NCI-H128 (cell line): ENCODE data around the gene SLC7A6.
"Not testable (repeated sequence)": the region's sequence is repeated elsewhere in the genome, so short reads cannot be mapped to it uniquely, and the experiment has no call there.

ENCODE experiments used
- DNase-seq: peaks from one replicate; lab custom pipeline; 2025; ENCODE audit not compliant: unreplicated experiment; lab: John Stamatoyannopoulos, UW

Gene SLC7A6

GRCh38 chr16:68281368-68282063 is 17.2 kb downstream of the SLC7A6 start:
- DNase-seq, result no peak

DNA sequence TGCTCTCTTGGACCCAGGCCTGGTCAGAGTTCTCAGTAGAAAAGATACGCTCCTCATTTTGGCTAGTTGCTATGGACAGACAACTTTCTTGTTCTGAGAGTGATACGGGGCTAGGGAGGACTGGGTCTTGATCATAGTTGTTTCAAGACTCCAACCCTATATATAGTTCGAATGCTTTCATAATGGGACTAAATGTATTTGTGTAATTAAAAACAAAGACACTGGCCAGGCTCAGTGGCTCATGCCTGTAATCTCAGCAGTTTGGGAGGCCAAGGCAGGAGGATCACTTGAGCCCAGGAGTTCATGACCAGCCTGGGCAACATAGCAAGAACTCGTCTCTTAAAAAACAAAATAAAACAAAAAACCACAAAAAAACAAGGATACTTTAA is 17.7 kb downstream of the SLC7A6 start:
- no peak for DNase-seq

DNA sequence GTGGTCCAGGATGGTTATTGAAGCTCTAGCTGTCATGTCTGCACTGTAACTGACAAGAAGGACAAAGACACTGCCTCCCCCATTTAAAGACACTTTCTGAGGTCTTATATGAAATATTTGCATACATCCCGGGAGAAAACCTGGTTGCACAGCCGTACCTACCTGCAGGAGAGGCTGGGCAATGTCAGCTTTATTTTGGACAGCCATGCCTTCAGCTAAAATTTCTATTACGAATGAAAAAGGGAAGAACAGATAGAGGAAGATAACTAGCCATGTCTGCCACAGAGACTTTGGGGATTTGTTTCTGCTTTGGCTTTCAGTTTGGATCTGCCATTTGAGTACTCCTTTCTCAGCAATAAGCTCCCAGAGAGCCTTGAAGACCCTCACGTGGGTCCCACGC is 19.0 kb downstream of the SLC7A6 start:
- DNase-seq, result no peak

DNA sequence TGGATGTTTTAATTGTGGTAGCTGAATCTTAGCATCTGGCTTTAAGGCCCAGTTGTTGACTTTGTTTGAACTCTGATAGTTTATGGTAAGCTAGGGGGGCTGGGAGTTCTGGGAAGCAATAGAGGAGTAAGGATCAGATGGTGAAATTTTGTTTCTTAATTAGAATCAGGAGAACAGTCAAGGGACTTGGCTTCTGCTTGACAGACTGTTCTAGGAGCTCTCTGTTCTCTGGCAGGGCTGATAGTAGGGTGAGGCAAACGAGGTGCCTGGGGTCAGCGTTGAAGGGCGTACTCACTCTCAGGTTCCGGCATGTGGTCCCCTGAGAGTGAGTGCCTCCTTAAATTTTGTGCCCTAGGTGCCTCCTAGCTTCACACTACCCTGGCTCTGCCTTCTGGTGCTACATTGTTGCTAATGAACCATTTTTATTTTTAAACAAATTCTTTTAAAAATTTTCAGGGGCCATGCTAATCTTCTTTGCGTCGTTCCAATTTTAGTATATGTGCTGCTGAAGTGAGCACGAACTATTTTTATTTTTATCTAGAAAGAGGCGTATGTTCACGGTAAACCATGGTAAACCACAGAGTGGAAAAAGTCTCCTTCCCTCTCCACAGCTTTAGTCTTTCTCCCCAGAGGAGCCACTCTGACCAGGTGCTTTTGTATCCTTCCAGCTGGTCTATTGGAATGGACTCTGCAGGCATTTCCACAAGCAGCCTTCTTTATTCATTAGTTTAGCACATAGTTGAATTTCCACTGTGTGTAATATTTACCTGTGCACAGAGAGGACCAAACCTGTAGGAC is 19.7 kb downstream of the SLC7A6 start:
- no peak for DNase-seq

GRCh38 chr16:68284847-68285246 is 20.5 kb downstream of the SLC7A6 start:
- no peak for DNase-seq

DNA sequence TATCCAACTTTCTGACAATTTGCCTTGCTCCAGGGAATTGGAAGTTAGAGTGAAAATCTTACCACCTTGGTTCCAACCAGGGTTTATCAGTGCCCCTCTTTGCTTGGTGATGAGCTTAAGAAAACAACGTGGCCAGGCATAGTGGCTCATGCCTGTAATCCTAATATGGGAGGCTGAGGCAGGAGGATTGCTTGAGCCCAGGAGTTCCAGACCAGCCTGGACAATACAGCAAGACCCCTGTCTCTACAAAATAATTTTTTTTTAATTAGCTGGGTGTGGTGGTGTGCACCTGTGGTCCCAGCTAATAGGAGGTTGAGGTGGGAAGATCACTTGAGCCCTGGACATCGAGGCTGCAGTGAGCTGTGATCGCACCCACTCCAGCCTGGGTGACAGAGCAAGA is 21.4 kb downstream of the SLC7A6 start:
- DNase-seq, result no peak

- no peak for DNase-seq
Measured at GRCh38 chr16:68286153-68287074, 22.1 kb downstream of the SLC7A6 start.

GRCh38 chr16:68287276-68288251 is 23.2 kb downstream of the SLC7A6 start:
- DNase-seq, result no peak

DNA sequence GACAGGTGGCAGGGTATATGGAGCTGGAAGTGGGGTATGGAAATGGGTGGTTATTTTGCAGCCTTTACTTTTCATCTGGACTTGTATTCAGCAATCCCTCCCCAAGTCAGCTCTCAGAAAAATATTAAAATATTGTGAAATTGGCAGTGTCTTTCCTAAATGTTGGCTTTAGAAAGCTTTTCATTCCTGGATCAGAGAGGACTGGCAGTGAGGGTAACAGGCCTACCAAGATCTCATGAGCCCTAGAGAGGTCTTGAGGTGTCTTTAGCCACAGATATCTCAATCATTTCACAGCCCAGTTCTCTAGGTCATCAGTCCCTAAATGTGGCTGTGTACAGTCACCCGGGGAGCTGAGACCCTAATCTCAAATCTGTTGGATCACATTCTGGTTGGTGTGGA is 23.9 kb downstream of the SLC7A6 start:
- DNase-seq, result no peak

GRCh38 chr16:68288796-68289195 is 24.5 kb downstream of the SLC7A6 start:
- DNase-seq, result not testable (repeated sequence)

GRCh38 chr16:68289202-68289601 is 24.9 kb downstream of the SLC7A6 start:
- DNase-seq, result no peak

DNA sequence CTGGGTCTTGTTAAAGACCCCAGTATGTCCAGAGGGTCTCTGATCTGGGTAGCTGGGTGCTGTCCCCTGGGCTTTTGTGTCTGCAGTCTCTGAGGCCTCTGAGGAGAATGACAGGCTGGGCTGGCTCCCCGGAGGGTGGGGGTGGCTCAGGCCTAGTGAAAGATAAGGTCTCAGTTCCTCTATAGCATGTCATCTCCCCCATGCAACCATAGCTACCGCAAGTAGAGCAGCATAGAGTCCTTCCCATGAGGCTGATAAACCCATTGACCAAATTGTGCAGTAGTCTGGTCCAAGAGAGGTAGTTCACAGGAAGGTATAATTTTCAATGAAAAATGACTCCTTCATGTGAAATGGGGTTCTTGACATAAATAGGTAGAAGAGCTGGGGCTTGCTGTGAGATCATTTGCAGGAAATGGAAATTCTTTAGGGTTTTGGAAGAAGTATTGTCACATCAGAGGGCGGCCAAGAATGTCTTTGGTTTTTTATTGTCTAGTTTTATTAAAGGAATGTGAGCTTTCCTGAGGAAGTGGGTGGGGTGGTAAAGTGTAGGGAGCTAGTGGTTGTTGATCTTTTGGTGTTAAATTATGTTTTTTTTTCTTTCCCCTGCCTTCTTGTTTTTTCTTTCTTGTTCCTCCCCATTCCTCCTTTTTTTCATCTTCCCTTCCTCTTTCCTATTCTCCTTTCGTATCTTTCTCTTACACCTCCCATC is 25.4 kb downstream of the SLC7A6 start:
- no peak for DNase-seq

- no peak for DNase-seq
Measured at GRCh38 chr16:68290450-68290849, 26.1 kb downstream of the SLC7A6 start.

- no peak for DNase-seq
Measured at GRCh38 chr16:68291227-68291626, 26.9 kb downstream of the SLC7A6 start.

DNA sequence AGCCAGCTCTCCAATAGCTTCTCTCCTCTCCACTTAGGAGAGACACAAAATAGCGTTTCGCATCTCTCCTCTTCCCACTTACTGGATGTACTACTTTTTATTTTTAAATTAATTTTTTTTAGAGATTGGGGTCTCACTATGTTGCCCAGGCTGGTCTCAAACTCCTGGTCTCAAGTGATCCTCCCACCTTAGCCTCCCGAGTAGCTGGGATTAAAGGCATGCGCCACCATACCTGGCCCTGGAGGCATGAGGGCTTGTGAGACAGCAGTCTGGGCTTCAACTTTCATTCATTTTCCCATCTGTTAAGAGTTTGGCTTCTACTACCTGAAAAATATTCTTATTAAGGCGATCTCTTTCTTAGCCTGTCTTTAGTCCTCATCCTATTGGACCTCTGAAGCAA is 28.1 kb downstream of the SLC7A6 start:
- no peak for DNase-seq

- DNase-seq, result no peak
Measured at GRCh38 chr16:68296291-68296690, 32.0 kb downstream of the SLC7A6 start.

GRCh38 chr16:68296693-68297092 is 32.4 kb downstream of the SLC7A6 start:
- no peak for DNase-seq

- no peak for DNase-seq
Measured at GRCh38 chr16:68297908-68298307, 33.6 kb downstream of the SLC7A6 start.

- DNase-seq, result no peak
Measured at GRCh38 chr16:68298312-68298711, 34.0 kb downstream of the SLC7A6 start.
